ENCODE data around the gene ITGA5. TPM values are rescaled to one million over a fixed set of nuclear protein-coding genes. Genes with fewer than 3 reads are reported as not detected.

ITGA5 gene
- total RNA-seq, 1 donor, result 401 TPM

GRCh38 chr12:54407183-54407905 is 11.7 kb downstream of the ITGA5 start:
- no peaks in the 10 kb centered on the region for H3K27me3 ChIP-seq (ENCODE audit: insufficient read depth, low read length)
- peak; percentile 22 for DNase-seq (ENCODE audit: insufficient read length, low spot score, missing footprints)
- peaks cover 88% of the 10 kb centered on the region for H3K36me3 ChIP-seq (ENCODE audit: insufficient read depth, low read length)
- no peak overlapping the region for H3K4me3 ChIP-seq (ENCODE audit: insufficient read depth, low read length)
- H3K4me1 ChIP-seq (ENCODE audit: insufficient read depth, low read length), result peaks cover 15% of the 10 kb centered on the region
- no peak overlapping the region for H2AFZ ChIP-seq (ENCODE audit: low read length)
- peaks cover 55% of the 10 kb centered on the region for H4K20me1 ChIP-seq (ENCODE audit: insufficient read depth, low read length)
- H3K9me3 ChIP-seq (ENCODE audit: low read depth, low read length), result no peaks in the 10 kb centered on the region
- H3K27ac ChIP-seq (ENCODE audit: low read depth, low read length), result peak overlapping the region; percentile 22
- peaks cover 77% of the 10 kb centered on the region for H3K79me2 ChIP-seq (ENCODE audit: insufficient read depth, low read length)
- no peak overlapping the region for H3K4me2 ChIP-seq (ENCODE audit: insufficient read depth, low read length)
- TF ChIP-seq CTCF (IDR thresholded peaks at IDR 0.05; ENCODE audit: extremely low read depth, low read depth, low read length), result no peak

- H4K20me1 ChIP-seq (ENCODE audit: insufficient read depth, low read length), result peaks cover 56% of the 10 kb centered on the region
Observed at GRCh38 chr12:54405573-54405972, 13.5 kb downstream of the ITGA5 start.

GRCh38 chr12:54405106-54405505 is 14.0 kb downstream of the ITGA5 start:
- Histone ChIP-seq H4K20me1 (ENCODE audit: insufficient read depth, low read length) (peaks cover 61% of the 10 kb centered on the region), H3K79me2 (ENCODE audit: insufficient read depth, low read length) (peaks cover 64% of the 10 kb centered on the region)
- DNase-seq (ENCODE audit: insufficient read length, low spot score, missing footprints), result no peak

More at GRCh38 chr12:54405573-54405972, 13.5 kb downstream of the ITGA5 start:
- peaks cover 99% of the 10 kb centered on the region for H3K36me3 ChIP-seq (ENCODE audit: insufficient read depth, low read length)
- no peaks in the 10 kb centered on the region for H3K27me3 ChIP-seq (ENCODE audit: insufficient read depth, low read length)
- no peak overlapping the region for H3K4me3 ChIP-seq (ENCODE audit: insufficient read depth, low read length)
- peaks cover 69% of the 10 kb centered on the region for H3K79me2 ChIP-seq (ENCODE audit: insufficient read depth, low read length)
- no peak overlapping the region for H2AFZ ChIP-seq (ENCODE audit: low read length)
- no peak overlapping the region for H3K4me2 ChIP-seq (ENCODE audit: insufficient read depth, low read length)
- no peaks in the 10 kb centered on the region for H3K4me1 ChIP-seq (ENCODE audit: insufficient read depth, low read length)
- H3K9me3 ChIP-seq (ENCODE audit: low read depth, low read length), result no peaks in the 10 kb centered on the region
- peak overlapping the region; percentile 18 for H3K27ac ChIP-seq (ENCODE audit: low read depth, low read length)
- no peak for TF ChIP-seq CTCF (IDR thresholded peaks at IDR 0.05; ENCODE audit: extremely low read depth, low read depth, low read length)
- peak; percentile 59 for DNase-seq (ENCODE audit: insufficient read length, low spot score, missing footprints)

More at GRCh38 chr12:54405106-54405505, 14.0 kb downstream of the ITGA5 start:
- no peak overlapping the region for H3K4me3 ChIP-seq (ENCODE audit: insufficient read depth, low read length)
- H3K36me3 ChIP-seq (ENCODE audit: insufficient read depth, low read length), result peaks cover 99% of the 10 kb centered on the region
- no peak overlapping the region for H3K4me2 ChIP-seq (ENCODE audit: insufficient read depth, low read length)
- H3K4me1 ChIP-seq (ENCODE audit: insufficient read depth, low read length), result no peaks in the 10 kb centered on the region
- H2AFZ ChIP-seq (ENCODE audit: low read length), result no peak overlapping the region
- H3K27me3 ChIP-seq (ENCODE audit: insufficient read depth, low read length), result no peaks in the 10 kb centered on the region
- H3K27ac ChIP-seq (ENCODE audit: low read depth, low read length), result peak overlapping the region; percentile 20
- TF ChIP-seq CTCF (IDR thresholded peaks at IDR 0.05; ENCODE audit: extremely low read depth, low read depth, low read length), result no peak
- no peaks in the 10 kb centered on the region for H3K9me3 ChIP-seq (ENCODE audit: low read depth, low read length)
